Measurements from ENCODE around the gene SCARB1.

The SCARB1 gene

GRCh38 chr12:124817076-124818000, 46.3 kb downstream of the SCARB1 start:
- POLR2A ChIA-PET = no interaction called here
- Histone ChIP-seq H3K9me3 (ENCODE audit: control insufficient read depth, insufficient read depth, low read depth, low read length) (no peaks in the 10 kb centered on the region), H3K4me3 (ENCODE audit: low read depth, low read length) (no peak overlapping the region), H3K27ac (ENCODE audit: extremely low read depth, low read depth, low read length) (no peak overlapping the region), H3K36me3 (ENCODE audit: control insufficient read depth in 2 of 2, insufficient read depth in 1 of 2, low read length in 2 of 2) (peaks cover 7 to 33% of the 10 kb centered on the region in 2 experiments; a peak in 2 of 3 replicates), H3K4me1 (ENCODE audit: control insufficient read depth, insufficient read depth, low read length) (no peaks in the 10 kb centered on the region)
- CTCF ChIA-PET = interaction anchor here (0.9 kb wide), 1 partner anchor 10 kb away, joined by 3 read pairs; no protein-coding TSS in a partner anchor
- no peak for TF ChIP-seq YY2 (tag by site-specific recombination; IDR thresholded peaks at IDR 0.05)
- no peak for TF ChIP-seq ZNF2 (tag by site-specific recombination; IDR thresholded peaks at IDR 0.05)
- TF ChIP-seq, protein P1, sequence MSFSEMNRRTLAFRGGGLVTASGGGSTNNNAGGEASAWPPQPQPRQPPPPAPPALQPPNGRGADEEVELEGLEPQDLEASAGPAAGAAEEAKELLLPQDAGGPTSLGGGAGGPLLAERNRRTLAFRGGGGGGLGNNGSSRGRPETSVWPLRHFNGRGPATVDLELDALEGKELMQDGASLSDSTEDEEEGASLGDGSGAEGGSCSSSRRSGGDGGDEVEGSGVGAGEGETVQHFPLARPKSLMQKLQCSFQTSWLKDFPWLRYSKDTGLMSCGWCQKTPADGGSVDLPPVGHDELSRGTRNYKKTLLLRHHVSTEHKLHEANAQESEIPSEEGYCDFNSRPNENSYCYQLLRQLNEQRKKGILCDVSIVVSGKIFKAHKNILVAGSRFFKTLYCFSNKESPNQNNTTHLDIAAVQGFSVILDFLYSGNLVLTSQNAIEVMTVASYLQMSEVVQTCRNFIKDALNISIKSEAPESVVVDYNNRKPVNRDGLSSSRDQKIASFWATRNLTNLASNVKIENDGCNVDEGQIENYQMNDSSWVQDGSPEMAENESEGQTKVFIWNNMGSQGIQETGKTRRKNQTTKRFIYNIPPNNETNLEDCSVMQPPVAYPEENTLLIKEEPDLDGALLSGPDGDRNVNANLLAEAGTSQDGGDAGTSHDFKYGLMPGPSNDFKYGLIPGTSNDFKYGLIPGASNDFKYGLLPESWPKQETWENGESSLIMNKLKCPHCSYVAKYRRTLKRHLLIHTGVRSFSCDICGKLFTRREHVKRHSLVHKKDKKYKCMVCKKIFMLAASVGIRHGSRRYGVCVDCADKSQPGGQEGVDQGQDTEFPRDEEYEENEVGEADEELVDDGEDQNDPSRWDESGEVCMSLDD (tag by site-specific recombination; IDR thresholded peaks at IDR 0.05) = no peak
- no peak for TF ChIP-seq ZNF768 (tag by site-specific recombination; IDR thresholded peaks at IDR 0.05)
- TF ChIP-seq MZF1 (tag by site-specific recombination; IDR thresholded peaks at IDR 0.05; ENCODE audit: borderline replicate concordance) = no peak
- no peak for TF ChIP-seq EGR2 (tag by site-specific recombination; IDR thresholded peaks at IDR 0.05; ENCODE audit: low read depth)
- no peak for TF ChIP-seq ZNF202 (tag by site-specific recombination; IDR thresholded peaks at IDR 0.05; ENCODE audit: borderline replicate concordance)
- no peak for TF ChIP-seq ZBTB17 (tag by site-specific recombination; IDR thresholded peaks at IDR 0.05)
- TF ChIP-seq ZNF747 (tag by site-specific recombination; IDR thresholded peaks at IDR 0.05) = no peak
- no peak for TF ChIP-seq ZNF211 (tag by site-specific recombination; IDR thresholded peaks at IDR 0.05; ENCODE audit: low read depth)
- no peak for TF ChIP-seq ZNF514 (tag by site-specific recombination; IDR thresholded peaks at IDR 0.05)
- TF ChIP-seq ZEB2 (tag by site-specific recombination; IDR thresholded peaks at IDR 0.05) = no peak
- no peak for TF ChIP-seq ZNF610 (tag by site-specific recombination; IDR thresholded peaks at IDR 0.05; ENCODE audit: borderline replicate concordance)
- peak; percentile 89 for TF ChIP-seq SCRT2 (tag by site-specific recombination; IDR thresholded peaks at IDR 0.05)
- peak; percentile 57; the same call in 1 of the 2 replicates for TF ChIP-seq ZNF121 (tag by site-specific recombination; IDR thresholded peaks at IDR 0.05)
- TF ChIP-seq ZNF350 (tag by site-specific recombination; IDR thresholded peaks at IDR 0.05) = no peak
- no peak for TF ChIP-seq SP2 (tag by site-specific recombination; IDR thresholded peaks at IDR 0.05)
- no peak for TF ChIP-seq SETDB1 (IDR thresholded peaks at IDR 0.05; ENCODE audit: insufficient read length, low read length)
- 0 out of 2 replicates have a peak, but pooled peaks have one; percentile 24 for TF ChIP-seq SCRT1 (tag by site-specific recombination; IDR thresholded peaks at IDR 0.05; ENCODE audit: borderline replicate concordance)
- TF ChIP-seq ZNF510 (tag by site-specific recombination; IDR thresholded peaks at IDR 0.05; ENCODE audit: insufficient replicate concordance) = no peak
- TF ChIP-seq ZNF626 (tag by site-specific recombination; IDR thresholded peaks at IDR 0.05) = no peak
- no peak for TF ChIP-seq ZNF133 (tag by site-specific recombination; IDR thresholded peaks at IDR 0.05)
- TF ChIP-seq, protein P2, sequence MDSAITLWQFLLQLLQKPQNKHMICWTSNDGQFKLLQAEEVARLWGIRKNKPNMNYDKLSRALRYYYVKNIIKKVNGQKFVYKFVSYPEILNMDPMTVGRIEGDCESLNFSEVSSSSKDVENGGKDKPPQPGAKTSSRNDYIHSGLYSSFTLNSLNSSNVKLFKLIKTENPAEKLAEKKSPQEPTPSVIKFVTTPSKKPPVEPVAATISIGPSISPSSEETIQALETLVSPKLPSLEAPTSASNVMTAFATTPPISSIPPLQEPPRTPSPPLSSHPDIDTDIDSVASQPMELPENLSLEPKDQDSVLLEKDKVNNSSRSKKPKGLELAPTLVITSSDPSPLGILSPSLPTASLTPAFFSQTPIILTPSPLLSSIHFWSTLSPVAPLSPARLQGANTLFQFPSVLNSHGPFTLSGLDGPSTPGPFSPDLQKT (IDR thresholded peaks at IDR 0.05; ENCODE audit: borderline replicate concordance, low read depth, low read length) = no peak
- no peak for TF ChIP-seq ZFP37 (tag by site-specific recombination; IDR thresholded peaks at IDR 0.05)
- TF ChIP-seq ZNF292 (tag by site-specific recombination; IDR thresholded peaks at IDR 0.05; ENCODE audit: borderline replicate concordance, low read depth) = no peak
